ENCODE data around the gene NEU1. TPM values are rescaled to one million over a fixed set of nuclear protein-coding genes. Genes with fewer than 3 reads are reported as not detected.
"Not testable (repeated sequence)": the region's sequence is repeated elsewhere in the genome, so short reads cannot be mapped to it uniquely, and the experiment has no call there.

The NEU1 gene
- total and polyA plus RNA-seq, 2 donors (not counting 1 experiment from before 2014, with no cell fraction given), result 25.3 to 35.1 TPM

DNA sequence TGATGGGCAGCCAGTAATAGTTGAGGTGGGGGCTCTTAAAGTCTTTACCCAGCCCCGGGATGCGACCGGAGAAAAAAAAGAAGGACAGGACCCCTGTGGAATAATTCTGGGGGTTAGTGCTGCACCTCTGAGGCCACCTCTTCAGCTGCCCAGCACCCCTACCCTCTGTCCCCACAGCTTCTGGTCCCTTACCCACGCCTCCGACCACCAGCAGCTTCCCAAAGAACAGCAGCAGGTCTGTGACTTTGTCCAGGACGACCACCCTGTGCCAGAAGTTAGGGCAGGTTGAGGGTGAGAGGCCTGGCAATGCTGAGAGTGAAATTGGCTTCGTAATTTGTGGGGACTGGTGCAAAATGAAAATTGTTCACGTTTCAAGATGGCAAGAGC, 2.2 kb upstream of the NEU1 start:
- ChIA-PET CTCF (interaction anchor here (0.8 to 3.0 kb wide), 5 partner anchors 24 to 319 kb away, joined by 3 to 11 read pairs (median 8); partner anchors contain the start of genes ATP6V1G2 and MSH5), POLR2A (interaction anchor here (0.5 to 0.6 kb wide), 3 partner anchors 9 to 201 kb away, joined by 3 read pairs; no protein-coding TSS in a partner anchor)
- WGBS (ENCODE audit: insufficient coverage), result 96% methylated on average over 4 of the region's 8 CpGs
- Histone ChIP-seq H3K79me2 (ENCODE audit: control insufficient read depth, insufficient read depth, low read length) (peaks cover 17% of the 10 kb centered on the region), H3K27me3 (replicated peaks in 1 of 4; ENCODE audit: control extremely low read depth in 1 of 4, control insufficient read depth in 3 of 4, insufficient read depth in 4 of 4, low read length in 3 of 4) (no peaks in the 10 kb centered on the region), H3K9ac (ENCODE audit: low read length) (no peak overlapping the region), H3K27ac (ENCODE audit: low read length in 2 of 2) (no peak overlapping the region), H3K4me3 (ENCODE audit: control extremely low read depth in 1 of 5, extremely low read depth in 1 of 5, insufficient read depth in 1 of 5, low read depth in 2 of 5, low read length in 4 of 5) (no peak overlapping the region), H3K9me3 (ENCODE audit: control extremely low read depth in 1 of 3, control insufficient read depth in 2 of 3, insufficient read depth in 1 of 3, low read length in 2 of 3) (no peaks in the 10 kb centered on the region), H2AFZ (ENCODE audit: insufficient read depth, low read depth, low read length, poor library complexity, severe bottlenecking) (no peak overlapping the region), H3K36me3 (replicated peaks in 1 of 2; ENCODE audit: control extremely low read depth in 1 of 2, control insufficient read depth in 1 of 2, extremely low read depth in 1 of 2, insufficient read depth in 2 of 2, low read length in 1 of 2) (peaks cover 0 to 4% of the 10 kb centered on the region in 2 experiments), H3K4me2 (replicated peaks; ENCODE audit: low read depth, low read length, poor library complexity, severe bottlenecking) (no peak overlapping the region), H4K20me1 (ENCODE audit: control insufficient read depth, insufficient read depth, low read length, poor library complexity, severe bottlenecking) (no peaks in the 10 kb centered on the region), H3K4me1 (ENCODE audit: control insufficient read depth in 2 of 2, insufficient read depth in 2 of 2, low read length in 2 of 2) (peaks cover 18 to 23% of the 10 kb centered on the region in 2 donors)
- peaks cover 24% of the 10 kb centered on the region for H3K4me1 Mint-ChIP-seq
- DNase-seq (no peak), ATAC-seq (ENCODE audit: low read depth) (no peak)
- intact Hi-C loops (cut with micrococcal nuclease), result loop anchor here (1.0 to 10.0 kb wide), 4 partner anchors 48 to 370 kb away; partner anchors contain the start of genes HSPA1A, HSPA1L, MICB and VARS1
- TF ChIP-seq EZH2 (IDR thresholded peaks at IDR 0.05; ENCODE audit: borderline replicate concordance, insufficient read depth, low read depth, low read length, poor library complexity, severe bottlenecking), result no peak
- TF ChIP-seq, protein P1, sequence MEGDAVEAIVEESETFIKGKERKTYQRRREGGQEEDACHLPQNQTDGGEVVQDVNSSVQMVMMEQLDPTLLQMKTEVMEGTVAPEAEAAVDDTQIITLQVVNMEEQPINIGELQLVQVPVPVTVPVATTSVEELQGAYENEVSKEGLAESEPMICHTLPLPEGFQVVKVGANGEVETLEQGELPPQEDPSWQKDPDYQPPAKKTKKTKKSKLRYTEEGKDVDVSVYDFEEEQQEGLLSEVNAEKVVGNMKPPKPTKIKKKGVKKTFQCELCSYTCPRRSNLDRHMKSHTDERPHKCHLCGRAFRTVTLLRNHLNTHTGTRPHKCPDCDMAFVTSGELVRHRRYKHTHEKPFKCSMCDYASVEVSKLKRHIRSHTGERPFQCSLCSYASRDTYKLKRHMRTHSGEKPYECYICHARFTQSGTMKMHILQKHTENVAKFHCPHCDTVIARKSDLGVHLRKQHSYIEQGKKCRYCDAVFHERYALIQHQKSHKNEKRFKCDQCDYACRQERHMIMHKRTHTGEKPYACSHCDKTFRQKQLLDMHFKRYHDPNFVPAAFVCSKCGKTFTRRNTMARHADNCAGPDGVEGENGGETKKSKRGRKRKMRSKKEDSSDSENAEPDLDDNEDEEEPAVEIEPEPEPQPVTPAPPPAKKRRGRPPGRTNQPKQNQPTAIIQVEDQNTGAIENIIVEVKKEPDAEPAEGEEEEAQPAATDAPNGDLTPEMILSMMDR (IDR thresholded peaks at IDR 0.05), result no peak
- H3K9me3 Mint-ChIP-seq (ENCODE audit: insufficient read depth), result no peaks in the 10 kb centered on the region
- peak overlapping the region; percentile 30 for H3K4me3 Mint-ChIP-seq
- H3K27me3 Mint-ChIP-seq, result no peaks in the 10 kb centered on the region
- H3K27ac Mint-ChIP-seq, result no peak overlapping the region

DNA sequence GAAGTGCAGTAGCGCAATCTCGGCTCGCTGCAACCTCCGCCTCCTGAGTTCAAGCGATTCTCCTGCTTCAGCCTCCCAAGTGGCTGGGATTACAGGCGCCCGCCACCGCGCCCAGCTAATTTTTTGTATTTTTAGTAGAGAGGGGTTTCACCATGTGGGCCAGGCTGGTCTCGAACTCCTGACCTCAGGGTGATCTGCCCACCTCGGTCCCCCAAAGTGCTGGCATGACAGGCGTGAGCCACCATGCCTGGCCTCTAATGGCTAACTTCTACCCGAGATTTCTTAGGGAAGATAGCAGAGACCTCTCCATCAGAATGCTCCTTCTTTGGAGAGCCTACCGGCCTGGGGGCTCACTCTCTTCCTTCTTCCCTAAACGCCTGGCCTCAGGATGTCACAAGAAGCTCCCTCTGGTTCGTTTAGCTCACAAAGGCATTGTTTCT, 1.5 kb upstream of the NEU1 start:
- H3K36me3 ChIP-seq (replicated peaks in 1 of 2; ENCODE audit: control extremely low read depth in 1 of 2, control insufficient read depth in 1 of 2, extremely low read depth in 1 of 2, insufficient read depth in 2 of 2, low read length in 1 of 2), result peaks cover 2 to 11% of the 10 kb centered on the region in 2 experiments
- peaks cover 24% of the 10 kb centered on the region for H3K4me1 Mint-ChIP-seq
- DNase-seq; H3K27me3 ChIP-seq (replicated peaks in 1 of 4; ENCODE audit: control extremely low read depth in 1 of 4, control insufficient read depth in 3 of 4, insufficient read depth in 4 of 4, low read length in 3 of 4); ATAC-seq (ENCODE audit: low read depth); H3K27ac ChIP-seq (ENCODE audit: low read length in 2 of 2); H3K9me3 Mint-ChIP-seq (ENCODE audit: insufficient read depth); H4K20me1 ChIP-seq (ENCODE audit: control insufficient read depth, insufficient read depth, low read length, poor library complexity, severe bottlenecking); H3K9me3 ChIP-seq (ENCODE audit: control extremely low read depth in 1 of 3, control insufficient read depth in 2 of 3, insufficient read depth in 1 of 3, low read length in 2 of 3); H3K27me3 Mint-ChIP-seq: not testable (repeated sequence)
- peak overlapping the region; percentile 95 for H3K4me2 ChIP-seq (replicated peaks; ENCODE audit: low read depth, low read length, poor library complexity, severe bottlenecking)
- CTCF ChIA-PET, result interaction anchor here (0.8 to 3.0 kb wide), 14 partner anchors 13 to 318 kb away, joined by 3 to 29 read pairs (median 6); partner anchors contain the start of genes ATP6V1G2, LY6G5C and MSH5
- 13% methylated on average over 10 of the region's 16 CpGs for WGBS (ENCODE audit: insufficient coverage)
- peak overlapping the region in 4 of 5 experiments; percentile 43 to 68 (median 62) for H3K4me3 ChIP-seq (ENCODE audit: control extremely low read depth in 1 of 5, extremely low read depth in 1 of 5, insufficient read depth in 1 of 5, low read depth in 2 of 5, low read length in 4 of 5)
- peak overlapping the region; percentile 71 for H3K9ac ChIP-seq (ENCODE audit: low read length)
- H3K4me1 ChIP-seq (ENCODE audit: control insufficient read depth in 2 of 2, insufficient read depth in 2 of 2, low read length in 2 of 2), result peaks cover 18 to 23% of the 10 kb centered on the region in 2 donors
- H3K27ac Mint-ChIP-seq, result peak overlapping the region; percentile 92
- peaks cover 17% of the 10 kb centered on the region for H3K79me2 ChIP-seq (ENCODE audit: control insufficient read depth, insufficient read depth, low read length)
- intact Hi-C loops (cut with micrococcal nuclease), result loop anchor here (1.0 to 10.0 kb wide), 4 partner anchors 47 to 369 kb away; partner anchors contain the start of genes HSPA1A, HSPA1L, MICB and VARS1
- H2AFZ ChIP-seq (ENCODE audit: insufficient read depth, low read depth, low read length, poor library complexity, severe bottlenecking), result peak overlapping the region; percentile 71
- H3K4me3 Mint-ChIP-seq, result peak overlapping the region; percentile 94
- POLR2A ChIA-PET, result interaction anchor here (0.6 to 2.5 kb wide), 3 partner anchors 26 to 47 kb away, joined by 3 to 15 read pairs (median 3); no protein-coding TSS in a partner anchor
